NB4 (cell line): ENCODE measurements around the gene PIGL.

Source experiments
- POLR2A ChIP-seq: IDR thresholded peaks from 2 replicates; pipeline ENCODE4 v1.6.1; 2011; ENCODE audit warnings: mild to moderate bottlenecking; ENCODE audit not compliant: insufficient read length; ENCODE audit errors: extremely low read depth
- TF ChIP-seq, protein P1 (sequence below): IDR thresholded peaks from one replicate; pipeline ENCODE4 v1.5.1; 2012; ENCODE audit warnings: low read depth, low read length
- TF ChIP-seq, protein P2 (sequence below): IDR thresholded peaks from 2 replicates; pipeline ENCODE4 v1.6.1; 2011; ENCODE audit warnings: low read depth, low read length

DNA sequence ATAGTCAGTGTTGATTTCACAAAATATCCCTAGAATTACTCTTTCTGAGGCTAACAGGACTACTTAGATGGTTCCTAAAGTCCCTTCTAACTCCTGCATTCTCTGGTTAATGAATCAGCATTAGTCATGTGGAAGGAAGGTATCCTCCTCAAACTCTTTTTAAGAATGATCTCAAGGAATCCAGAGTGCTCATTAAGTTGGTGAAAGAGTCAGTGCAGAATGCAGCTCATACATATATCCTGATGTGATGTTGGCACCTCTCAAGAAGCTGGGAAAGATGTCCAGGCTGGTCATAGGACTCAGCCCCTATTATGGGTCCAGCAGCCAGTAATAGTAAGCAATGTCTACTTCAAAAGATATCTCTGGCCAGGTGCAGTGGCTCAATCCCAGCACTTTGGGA is 65.5 kb downstream of the PIGL start:
- TF ChIP-seq, protein P1, sequence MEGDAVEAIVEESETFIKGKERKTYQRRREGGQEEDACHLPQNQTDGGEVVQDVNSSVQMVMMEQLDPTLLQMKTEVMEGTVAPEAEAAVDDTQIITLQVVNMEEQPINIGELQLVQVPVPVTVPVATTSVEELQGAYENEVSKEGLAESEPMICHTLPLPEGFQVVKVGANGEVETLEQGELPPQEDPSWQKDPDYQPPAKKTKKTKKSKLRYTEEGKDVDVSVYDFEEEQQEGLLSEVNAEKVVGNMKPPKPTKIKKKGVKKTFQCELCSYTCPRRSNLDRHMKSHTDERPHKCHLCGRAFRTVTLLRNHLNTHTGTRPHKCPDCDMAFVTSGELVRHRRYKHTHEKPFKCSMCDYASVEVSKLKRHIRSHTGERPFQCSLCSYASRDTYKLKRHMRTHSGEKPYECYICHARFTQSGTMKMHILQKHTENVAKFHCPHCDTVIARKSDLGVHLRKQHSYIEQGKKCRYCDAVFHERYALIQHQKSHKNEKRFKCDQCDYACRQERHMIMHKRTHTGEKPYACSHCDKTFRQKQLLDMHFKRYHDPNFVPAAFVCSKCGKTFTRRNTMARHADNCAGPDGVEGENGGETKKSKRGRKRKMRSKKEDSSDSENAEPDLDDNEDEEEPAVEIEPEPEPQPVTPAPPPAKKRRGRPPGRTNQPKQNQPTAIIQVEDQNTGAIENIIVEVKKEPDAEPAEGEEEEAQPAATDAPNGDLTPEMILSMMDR, result no peak
- no peak for TF ChIP-seq POLR2A
- TF ChIP-seq, protein P2, sequence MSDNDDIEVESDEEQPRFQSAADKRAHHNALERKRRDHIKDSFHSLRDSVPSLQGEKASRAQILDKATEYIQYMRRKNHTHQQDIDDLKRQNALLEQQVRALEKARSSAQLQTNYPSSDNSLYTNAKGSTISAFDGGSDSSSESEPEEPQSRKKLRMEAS, result no peak
